HG03196 (cell line): ENCODE measurements around the gene LOXL4.

Experiments used
- ATAC-seq: cut with Tn5 transposase; IDR thresholded peaks from one replicate; pipeline ENCODE4 v1.9.1; 2021; ENCODE audit not compliant: unreplicated experiment

LOXL4 gene

DNA sequence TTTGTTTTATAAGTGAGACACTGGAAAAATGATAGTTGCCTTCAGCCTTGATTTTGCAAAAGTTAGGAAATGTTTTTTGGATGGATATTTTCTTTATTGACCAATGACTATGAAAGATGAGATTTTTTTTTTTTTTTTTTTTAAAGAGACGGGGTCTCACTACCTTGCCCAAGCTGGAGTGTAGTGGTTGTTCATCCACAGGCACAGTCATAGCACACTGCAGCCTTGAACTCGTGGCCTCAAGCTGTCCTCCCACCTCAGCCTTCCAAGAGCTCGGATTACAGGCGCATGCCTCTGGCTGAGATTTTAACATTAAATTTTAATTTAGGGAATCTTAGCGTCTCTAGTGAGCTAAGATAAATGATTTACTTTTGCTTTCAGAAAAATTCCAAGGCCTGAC is 66.2 kb downstream of the LOXL4 start:
- ATAC-seq: no peak
